Cardiac muscle cell (in vitro differentiated cells and primary cell): ENCODE results near the gene TEX54. TPM values are rescaled to one million over a fixed set of nuclear protein-coding genes. Genes with fewer than 3 reads are reported as not detected.

Source experiments
- DNase-seq, 2 donors: peaks; one replicate each; pipeline versions ENCODE4 v3.0.0 to v3.0.0-alpha.2; 2010 to 2017; ENCODE audit warnings: low read depth in 1 of 2, low spot score in 1 of 2
- H3K27ac ChIP-seq: fragments of 200-600 bp; sonication (generic); 2 replicates; pipeline ENCODE4 v1.5.1; 2016
- H3K27me3 ChIP-seq: fragments of 200-600 bp; sonication (generic); 2 replicates; pipeline ENCODE4 v1.6.0; 2016; ENCODE audit warnings: control low read depth
- H3K36me3 ChIP-seq: fragments of 200-600 bp; sonication (generic); 2 replicates; pipeline ENCODE4 v1.5.1; 2016; ENCODE audit warnings: control low read depth
- H3K4me1 ChIP-seq: fragments of 200-600 bp; sonication (generic); 2 replicates; pipeline ENCODE4 v1.8.1; 2017; ENCODE audit warnings: low read depth, mild to moderate bottlenecking, mixed run types
- H3K4me3 ChIP-seq: fragments of 200-600 bp; sonication (generic); 2 replicates; pipeline ENCODE4 v1.5.1; 2016; ENCODE audit warnings: mild to moderate bottlenecking
- H3K9me3 ChIP-seq: fragments of 200-600 bp; sonication (generic); 2 replicates; pipeline ENCODE4 v1.5.1; 2017; ENCODE audit warnings: low read depth, mild to moderate bottlenecking, control low read depth
- polyA plus RNA-seq: library from polyadenylated mRNA; unstranded; fragments of >200 nt; fragmentation: Nextera tagmentation; extraction: Ambion mirVana; gene quantifications from 2 replicates; pipeline ENCODE4 v1.2.1, GENCODE V29; 2016
- total RNA-seq: library from RNA; depleted of rRNA; stranded (reverse); fragments of >200 nt; gene quantifications from 2 replicates; pipeline ENCODE4 v1.2.3, GENCODE V29; 2016
- TF ChIP-seq, protein P1 (sequence below): IDR thresholded peaks from 2 replicates; pipeline ENCODE4 v1.5.1; 2012; ENCODE audit warnings: low read depth, mild to moderate bottlenecking, low read length

TEX54 gene
- total and polyA plus RNA-seq, 2 experiments from 2014 or later, result 3.0 TPM; not detected in 1

DNA sequence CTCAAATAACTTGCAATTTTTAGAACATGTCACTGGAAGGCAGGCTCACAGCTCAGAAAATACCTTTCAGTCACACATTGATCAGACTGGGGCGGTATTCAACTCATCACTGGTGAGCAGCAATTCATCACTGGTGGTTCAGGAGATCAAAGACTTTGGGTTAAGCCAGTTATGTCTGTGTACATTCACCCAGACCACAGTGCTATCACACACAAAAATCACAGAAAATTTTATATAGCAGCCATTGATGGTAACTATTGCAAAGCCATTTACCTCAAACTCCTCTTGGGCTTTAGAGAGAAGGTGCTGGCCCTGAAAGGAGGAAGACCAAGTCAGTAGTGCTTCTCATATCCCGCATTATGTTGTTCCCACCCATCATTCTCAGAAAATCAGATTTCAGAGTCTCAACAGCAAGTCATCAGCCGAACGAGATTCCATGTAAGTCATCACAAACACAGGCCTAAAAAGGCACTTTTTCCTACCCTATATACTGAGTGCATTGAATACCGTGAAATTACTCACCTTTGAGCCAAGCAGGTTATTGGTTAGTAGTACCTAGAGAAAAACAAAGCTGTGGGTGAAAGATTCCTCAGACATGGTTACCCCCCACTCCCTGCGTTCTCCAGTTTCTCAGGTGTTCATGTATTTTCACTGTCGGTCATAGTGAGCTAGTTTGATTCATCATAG, 20.8 kb upstream of the TEX54 start:
- peaks cover 10% of the 10 kb centered on the region for H3K4me1 ChIP-seq
- no peaks in the 10 kb centered on the region for H3K9me3 ChIP-seq
- H3K27ac ChIP-seq, result peak overlapping the region; percentile 71
- DNase-seq, result no peak
- H3K4me3 ChIP-seq, result peak overlapping the region; percentile 76
- H3K27me3 ChIP-seq, result no peaks in the 10 kb centered on the region
- TF ChIP-seq, protein P1, sequence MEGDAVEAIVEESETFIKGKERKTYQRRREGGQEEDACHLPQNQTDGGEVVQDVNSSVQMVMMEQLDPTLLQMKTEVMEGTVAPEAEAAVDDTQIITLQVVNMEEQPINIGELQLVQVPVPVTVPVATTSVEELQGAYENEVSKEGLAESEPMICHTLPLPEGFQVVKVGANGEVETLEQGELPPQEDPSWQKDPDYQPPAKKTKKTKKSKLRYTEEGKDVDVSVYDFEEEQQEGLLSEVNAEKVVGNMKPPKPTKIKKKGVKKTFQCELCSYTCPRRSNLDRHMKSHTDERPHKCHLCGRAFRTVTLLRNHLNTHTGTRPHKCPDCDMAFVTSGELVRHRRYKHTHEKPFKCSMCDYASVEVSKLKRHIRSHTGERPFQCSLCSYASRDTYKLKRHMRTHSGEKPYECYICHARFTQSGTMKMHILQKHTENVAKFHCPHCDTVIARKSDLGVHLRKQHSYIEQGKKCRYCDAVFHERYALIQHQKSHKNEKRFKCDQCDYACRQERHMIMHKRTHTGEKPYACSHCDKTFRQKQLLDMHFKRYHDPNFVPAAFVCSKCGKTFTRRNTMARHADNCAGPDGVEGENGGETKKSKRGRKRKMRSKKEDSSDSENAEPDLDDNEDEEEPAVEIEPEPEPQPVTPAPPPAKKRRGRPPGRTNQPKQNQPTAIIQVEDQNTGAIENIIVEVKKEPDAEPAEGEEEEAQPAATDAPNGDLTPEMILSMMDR, result no peak
- peaks cover 29% of the 10 kb centered on the region for H3K36me3 ChIP-seq

DNA sequence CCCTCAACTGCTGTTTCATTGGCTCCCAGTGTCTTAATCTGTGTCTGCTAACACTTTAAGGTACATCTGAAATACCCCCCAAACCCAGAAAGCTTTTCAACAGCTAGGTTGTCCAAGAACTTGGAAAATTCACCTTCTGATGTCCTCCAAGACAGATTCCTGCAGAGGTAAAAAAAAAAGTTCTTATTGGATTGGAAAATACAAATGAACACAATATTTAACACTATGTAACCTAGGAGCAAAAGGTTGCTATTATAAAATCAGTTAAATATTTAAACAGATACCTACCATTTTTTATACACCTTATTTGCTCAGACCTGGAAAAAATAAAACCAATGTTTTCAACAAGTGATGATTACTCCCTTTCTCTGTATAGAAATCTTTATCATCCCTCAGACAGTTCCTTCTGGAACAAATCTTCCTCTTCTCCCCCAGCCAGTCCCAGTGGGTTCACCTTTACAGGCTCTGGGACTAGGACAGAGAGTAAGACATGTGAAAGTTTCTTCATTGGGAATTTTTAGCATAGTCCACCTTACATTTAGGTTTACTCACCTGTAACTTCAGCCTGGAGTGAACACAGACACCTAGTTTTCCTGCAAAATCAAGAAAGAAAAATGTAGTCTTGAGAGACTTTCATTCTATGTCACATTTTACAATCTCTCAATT, 20.0 kb upstream of the TEX54 start:
- peak overlapping the region; percentile 71 for H3K27ac ChIP-seq
- peaks cover 29% of the 10 kb centered on the region for H3K36me3 ChIP-seq
- H3K4me3 ChIP-seq, result no peak overlapping the region
- no peak for DNase-seq
- no peaks in the 10 kb centered on the region for H3K9me3 ChIP-seq
- H3K4me1 ChIP-seq, result peaks cover 10% of the 10 kb centered on the region
- TF ChIP-seq, protein P1, result no peak
- no peaks in the 10 kb centered on the region for H3K27me3 ChIP-seq

DNA sequence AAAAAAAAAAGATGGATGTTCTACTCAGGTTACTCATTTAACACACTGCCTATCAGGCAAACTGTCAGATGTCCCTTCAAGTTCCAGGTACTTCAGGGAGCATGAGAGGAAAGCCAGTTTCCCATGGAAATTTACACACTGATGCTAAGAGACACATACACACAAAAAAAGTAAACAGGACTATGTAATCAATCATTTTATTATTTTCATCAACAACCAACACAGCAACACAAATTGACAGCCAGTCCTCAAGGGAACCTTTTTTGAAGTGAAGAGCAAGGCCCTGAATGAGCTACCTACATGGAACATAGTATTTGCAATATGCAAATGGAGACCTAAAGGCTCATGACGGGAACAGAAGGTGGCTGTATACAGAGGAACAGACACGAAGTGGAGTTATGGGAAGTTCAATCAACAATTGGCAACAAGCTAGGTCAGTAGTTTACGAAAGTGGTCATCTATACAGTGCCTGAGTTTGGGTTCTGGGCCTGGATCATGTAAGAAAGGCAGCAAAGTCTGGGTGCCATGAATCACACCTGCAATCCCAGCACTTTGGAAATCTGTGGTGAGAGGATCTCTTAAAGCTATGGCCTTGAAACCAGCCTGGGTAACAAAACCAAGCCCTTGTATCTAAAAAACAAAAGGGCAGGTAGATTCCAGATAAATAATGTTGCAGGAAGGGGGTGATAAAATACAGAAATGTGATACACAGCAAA, 19.3 kb upstream of the TEX54 start:
- Histone ChIP-seq H3K4me3 (no peak overlapping the region), H3K4me1 (peaks cover 10% of the 10 kb centered on the region), H3K9me3 (no peaks in the 10 kb centered on the region), H3K27ac (peak overlapping the region; percentile 71), H3K36me3 (peaks cover 29% of the 10 kb centered on the region), H3K27me3 (no peaks in the 10 kb centered on the region)
- TF ChIP-seq, protein P1, result no peak
- no peak for DNase-seq

DNA sequence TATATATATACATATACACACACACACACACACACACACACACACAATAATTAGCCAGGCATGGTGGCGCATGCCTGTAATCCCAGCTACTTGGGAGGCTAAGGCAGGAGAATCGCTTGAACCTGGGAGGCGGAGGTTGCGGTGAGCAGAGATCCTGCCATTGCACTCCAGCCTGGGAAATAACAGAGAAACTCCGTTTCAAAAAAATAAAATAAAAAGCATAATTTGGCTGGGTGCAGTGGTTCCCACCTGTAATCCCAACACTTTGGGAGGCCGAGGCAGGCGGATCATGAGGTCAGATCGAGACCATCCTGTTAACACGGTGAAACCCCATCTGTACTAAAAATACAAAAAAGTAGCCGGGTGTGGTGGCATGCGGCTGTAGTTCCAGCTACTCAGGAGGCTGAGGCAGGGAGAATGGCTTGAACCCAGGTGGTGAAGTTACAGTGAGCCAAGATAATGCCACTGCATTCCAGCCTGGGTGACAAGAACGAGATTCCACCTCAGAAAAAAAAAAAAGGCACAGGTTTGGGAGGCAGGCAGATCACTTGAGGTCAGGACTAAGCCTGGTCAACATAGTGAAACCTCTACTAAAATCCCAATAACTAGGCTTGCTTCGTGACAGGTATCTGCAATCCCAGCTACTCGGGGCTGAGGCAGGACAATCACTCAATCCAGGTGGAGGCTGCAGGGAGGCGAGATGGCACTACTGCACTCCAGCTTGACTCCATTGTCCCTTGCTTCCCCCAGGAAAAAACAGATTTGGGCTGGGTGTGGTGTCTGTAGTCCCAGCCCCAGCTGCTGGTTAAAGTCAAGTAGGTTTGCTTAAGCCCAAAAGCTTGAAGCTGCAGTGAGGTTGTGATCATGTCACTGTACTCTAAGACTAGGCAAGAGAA, 18.5 kb upstream of the TEX54 start:
- Histone ChIP-seq H3K4me3 (no peak overlapping the region), H3K27ac (peak overlapping the region; percentile 71), H3K9me3 (no peaks in the 10 kb centered on the region), H3K36me3 (peaks cover 29% of the 10 kb centered on the region), H3K27me3 (no peaks in the 10 kb centered on the region), H3K4me1 (peaks cover 10% of the 10 kb centered on the region)
- DNase-seq, result no peak
- TF ChIP-seq, protein P1, result no peak

DNA sequence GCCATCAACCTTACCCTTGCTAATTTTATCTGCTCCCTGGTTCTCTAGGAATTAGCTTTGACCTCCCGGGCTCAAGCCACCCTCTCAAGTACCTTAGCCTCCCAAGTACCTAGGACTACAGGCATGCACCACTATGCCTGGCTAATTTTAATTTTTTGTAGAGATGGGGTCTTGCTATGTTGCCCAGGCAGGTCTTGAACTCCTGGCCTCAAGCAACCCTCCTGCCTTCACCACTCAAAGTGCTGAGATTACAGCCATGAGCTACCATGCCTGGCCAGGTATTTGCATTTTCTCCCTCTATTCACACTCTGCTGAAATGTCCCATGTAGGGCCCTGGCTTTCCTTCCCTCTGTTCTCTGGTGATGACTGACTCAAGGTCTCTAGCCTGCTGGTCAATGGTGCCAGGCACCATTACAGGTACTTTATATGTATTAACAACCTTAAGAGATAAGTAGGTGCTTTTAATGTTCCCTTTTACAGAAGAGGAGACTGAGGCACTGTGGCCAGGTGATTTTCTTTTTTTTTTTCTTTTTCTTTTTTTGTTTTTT, 15.2 kb upstream of the TEX54 start:
- TF ChIP-seq, protein P1, result no peak
- Histone ChIP-seq H3K27me3 (no peaks in the 10 kb centered on the region), H3K27ac (no peak overlapping the region), H3K4me1 (peaks cover under 1% of the 10 kb centered on the region), H3K36me3 (peaks cover 15% of the 10 kb centered on the region), H3K4me3 (no peak overlapping the region), H3K9me3 (no peaks in the 10 kb centered on the region)
- no peak for DNase-seq
